HepG2 (cell line): Measurements from ENCODE around the gene AMOT.

Source experiments
- HMGA1 ChIP-seq: sonication (generic); formaldehyde crosslinking; conservative IDR thresholded peaks from 2 replicates; pipeline ENCODE4 v1.4.0; 2020; ENCODE audit warnings: missing genetic modification reagents
- IKZF4 ChIP-seq: sonication (generic); formaldehyde crosslinking; IDR thresholded peaks from 2 replicates; pipeline ENCODE4 v1.5.1; 2020; ENCODE audit warnings: borderline replicate concordance, mild to moderate bottlenecking, low read depth, missing genetic modification reagents; ENCODE audit errors: not compliant biosample characterization
- MXI1 ChIP-seq: IDR thresholded peaks from 3 replicates; pipeline ENCODE4 v1.6.1; 2012; ENCODE audit warnings: low read depth, low read length, inconsistent platforms, borderline replicate concordance
- NR3C1 ChIP-seq: sonication (generic); formaldehyde crosslinking; IDR thresholded peaks from 2 replicates; pipeline ENCODE4 v1.4.0; 2020; ENCODE audit warnings: missing genetic modification reagents
- POLR2A ChIP-seq, 2 experiments: IDR thresholded peaks; 2 replicates each; pipeline ENCODE4 v1.6.1; 2011; ENCODE audit warnings: low read depth in 2 of 2, low read length in 2 of 2, mild to moderate bottlenecking in 1 of 2, moderate library complexity in 1 of 2; ENCODE audit not compliant: insufficient read depth in 1 of 2
- STAT5B ChIP-seq: sonication (generic); formaldehyde crosslinking; IDR thresholded peaks from 2 replicates; pipeline ENCODE4 v1.4.0; 2020; ENCODE audit warnings: missing genetic modification reagents
- TCF7L2 ChIP-seq: IDR thresholded peaks from 2 replicates; pipeline ENCODE4 v1.6.1; 2011; ENCODE audit warnings: mild to moderate bottlenecking, low read depth, low read length, moderate library complexity
- ZBTB1 ChIP-seq: sonication (generic); formaldehyde crosslinking; IDR thresholded peaks from 2 replicates; pipeline ENCODE4 v1.4.0; 2020; ENCODE audit warnings: missing genetic modification reagents, borderline replicate concordance
- ZNF644 ChIP-seq: IDR thresholded peaks from 2 replicates; pipeline ENCODE4 v1.6.1; 2016; ENCODE audit warnings: low read depth
- ZNF780A ChIP-seq: sonication (generic); formaldehyde crosslinking; IDR thresholded peaks from 2 replicates; pipeline ENCODE4 v1.8.0; 2022; ENCODE audit warnings: mild to moderate bottlenecking, missing genetic modification reagents, moderate library complexity
- TF ChIP-seq, protein P1 (sequence below): sonication (generic); formaldehyde crosslinking; IDR thresholded peaks from 2 replicates; pipeline ENCODE4 v1.5.0; 2020; ENCODE audit warnings: mild to moderate bottlenecking, missing genetic modification reagents
- TF ChIP-seq, protein P2 (sequence below), 2 experiments: sonication (generic) in 1 of 2; formaldehyde crosslinking in 1 of 2; IDR thresholded peaks; 2 replicates each; pipeline versions ENCODE4 v1.5.1 to v1.6.1; 2011 to 2020; ENCODE audit warnings: borderline replicate concordance in 1 of 2, low read depth in 1 of 2, low read length in 1 of 2, mild to moderate bottlenecking in 1 of 2, missing genetic modification reagents in 1 of 2, moderate library complexity in 1 of 2
- TF ChIP-seq, protein P3 (sequence below): sonication (generic); formaldehyde crosslinking; IDR thresholded peaks from 2 replicates; pipeline ENCODE4 v1.5.0; 2020; ENCODE audit warnings: mild to moderate bottlenecking, missing genetic modification reagents
- TF ChIP-seq, protein P4 (sequence below): sonication (generic); formaldehyde crosslinking; conservative IDR thresholded peaks from 2 replicates; pipeline ENCODE4 v1.4.0; 2020; ENCODE audit warnings: missing genetic modification reagents

DNA sequence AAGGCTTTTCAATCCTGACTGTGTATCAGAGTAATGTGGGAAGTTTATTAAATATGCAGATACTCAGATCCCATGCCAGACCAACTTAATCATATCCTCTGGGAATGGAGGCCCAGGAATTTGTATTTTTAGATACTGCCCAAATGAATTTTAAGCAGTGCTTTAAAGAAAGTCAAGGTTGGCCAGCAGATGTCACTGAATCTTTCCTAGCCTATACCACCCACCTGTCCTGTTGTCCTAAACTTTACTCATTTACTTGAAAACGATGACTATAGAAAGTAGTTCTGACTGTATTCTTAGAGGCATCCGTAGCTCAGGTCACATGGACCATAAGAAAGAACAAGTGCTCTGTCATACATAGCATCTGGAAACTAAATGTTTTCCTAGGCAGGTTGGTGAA, 79.9 kb downstream of the AMOT start:
- no peak for TF ChIP-seq POLR2A (IDR thresholded peaks at IDR 0.05; ENCODE audit: insufficient read depth in 1 of 2, low read depth in 2 of 2, low read length in 2 of 2)
- no peak for TF ChIP-seq STAT5B
- no peak for TF ChIP-seq ZNF780A (CRISPR knock-in tag)
- no peak for TF ChIP-seq ZNF644 (CRISPR knock-in tag)
- no peak for TF ChIP-seq ZBTB1 (CRISPR knock-in tag)
- no peak for TF ChIP-seq HMGA1 (CRISPR knock-in tag)
- TF ChIP-seq, protein P1, sequence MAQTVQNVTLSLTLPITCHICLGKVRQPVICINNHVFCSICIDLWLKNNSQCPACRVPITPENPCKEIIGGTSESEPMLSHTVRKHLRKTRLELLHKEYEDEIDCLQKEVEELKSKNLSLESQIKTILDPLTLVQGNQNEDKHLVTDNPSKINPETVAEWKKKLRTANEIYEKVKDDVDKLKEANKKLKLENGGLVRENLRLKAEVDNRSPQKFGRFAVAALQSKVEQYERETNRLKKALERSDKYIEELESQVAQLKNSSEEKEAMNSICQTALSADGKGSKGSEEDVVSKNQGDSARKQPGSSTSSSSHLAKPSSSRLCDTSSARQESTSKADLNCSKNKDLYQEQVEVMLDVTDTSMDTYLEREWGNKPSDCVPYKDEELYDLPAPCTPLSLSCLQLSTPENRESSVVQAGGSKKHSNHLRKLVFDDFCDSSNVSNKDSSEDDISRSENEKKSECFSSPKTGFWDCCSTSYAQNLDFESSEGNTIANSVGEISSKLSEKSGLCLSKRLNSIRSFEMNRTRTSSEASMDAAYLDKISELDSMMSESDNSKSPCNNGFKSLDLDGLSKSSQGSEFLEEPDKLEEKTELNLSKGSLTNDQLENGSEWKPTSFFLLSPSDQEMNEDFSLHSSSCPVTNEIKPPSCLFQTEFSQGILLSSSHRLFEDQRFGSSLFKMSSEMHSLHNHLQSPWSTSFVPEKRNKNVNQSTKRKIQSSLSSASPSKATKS (CRISPR knock-in tag) = no peak
- TF ChIP-seq, protein P2, sequence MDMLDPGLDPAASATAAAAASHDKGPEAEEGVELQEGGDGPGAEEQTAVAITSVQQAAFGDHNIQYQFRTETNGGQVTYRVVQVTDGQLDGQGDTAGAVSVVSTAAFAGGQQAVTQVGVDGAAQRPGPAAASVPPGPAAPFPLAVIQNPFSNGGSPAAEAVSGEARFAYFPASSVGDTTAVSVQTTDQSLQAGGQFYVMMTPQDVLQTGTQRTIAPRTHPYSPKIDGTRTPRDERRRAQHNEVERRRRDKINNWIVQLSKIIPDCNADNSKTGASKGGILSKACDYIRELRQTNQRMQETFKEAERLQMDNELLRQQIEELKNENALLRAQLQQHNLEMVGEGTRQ (IDR thresholded peaks at IDR 0.05; ENCODE audit: low read depth, low read length) = no peak
- TF ChIP-seq, protein P2 (CRISPR knock-in tag; IDR thresholded peaks at IDR 0.05; ENCODE audit: borderline replicate concordance) = no peak
- TF ChIP-seq MXI1 = no peak
- no peak for TF ChIP-seq NR3C1 (CRISPR knock-in tag)
- no peak for TF ChIP-seq TCF7L2
- TF ChIP-seq, protein P3, sequence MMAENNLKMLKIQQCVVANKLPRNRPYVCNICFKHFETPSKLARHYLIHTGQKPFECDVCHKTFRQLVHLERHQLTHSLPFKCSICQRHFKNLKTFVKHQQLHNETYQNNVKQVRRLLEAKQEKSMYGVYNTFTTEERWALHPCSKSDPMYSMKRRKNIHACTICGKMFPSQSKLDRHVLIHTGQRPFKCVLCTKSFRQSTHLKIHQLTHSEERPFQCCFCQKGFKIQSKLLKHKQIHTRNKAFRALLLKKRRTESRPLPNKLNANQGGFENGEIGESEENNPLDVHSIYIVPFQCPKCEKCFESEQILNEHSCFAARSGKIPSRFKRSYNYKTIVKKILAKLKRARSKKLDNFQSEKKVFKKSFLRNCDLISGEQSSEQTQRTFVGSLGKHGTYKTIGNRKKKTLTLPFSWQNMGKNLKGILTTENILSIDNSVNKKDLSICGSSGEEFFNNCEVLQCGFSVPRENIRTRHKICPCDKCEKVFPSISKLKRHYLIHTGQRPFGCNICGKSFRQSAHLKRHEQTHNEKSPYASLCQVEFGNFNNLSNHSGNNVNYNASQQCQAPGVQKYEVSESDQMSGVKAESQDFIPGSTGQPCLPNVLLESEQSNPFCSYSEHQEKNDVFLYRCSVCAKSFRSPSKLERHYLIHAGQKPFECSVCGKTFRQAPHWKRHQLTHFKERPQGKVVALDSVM = no peak
- TF ChIP-seq IKZF4 (CRISPR knock-in tag) = no peak
- TF ChIP-seq, protein P4, sequence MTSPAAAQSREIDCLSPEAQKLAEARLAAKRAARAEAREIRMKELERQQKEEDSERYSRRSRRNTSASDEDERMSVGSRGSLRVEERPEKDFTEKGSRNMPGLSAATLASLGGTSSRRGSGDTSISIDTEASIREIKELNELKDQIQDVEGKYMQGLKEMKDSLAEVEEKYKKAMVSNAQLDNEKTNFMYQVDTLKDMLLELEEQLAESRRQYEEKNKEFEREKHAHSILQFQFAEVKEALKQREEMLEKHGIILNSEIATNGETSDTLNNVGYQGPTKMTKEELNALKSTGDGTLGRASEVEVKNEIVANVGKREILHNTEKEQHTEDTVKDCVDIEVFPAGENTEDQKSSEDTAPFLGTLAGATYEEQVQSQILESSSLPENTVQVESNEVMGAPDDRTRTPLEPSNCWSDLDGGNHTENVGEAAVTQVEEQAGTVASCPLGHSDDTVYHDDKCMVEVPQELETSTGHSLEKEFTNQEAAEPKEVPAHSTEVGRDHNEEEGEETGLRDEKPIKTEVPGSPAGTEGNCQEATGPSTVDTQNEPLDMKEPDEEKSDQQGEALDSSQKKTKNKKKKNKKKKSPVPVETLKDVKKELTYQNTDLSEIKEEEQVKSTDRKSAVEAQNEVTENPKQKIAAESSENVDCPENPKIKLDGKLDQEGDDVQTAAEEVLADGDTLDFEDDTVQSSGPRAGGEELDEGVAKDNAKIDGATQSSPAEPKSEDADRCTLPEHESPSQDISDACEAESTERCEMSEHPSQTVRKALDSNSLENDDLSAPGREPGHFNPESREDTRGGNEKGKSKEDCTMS = no peak
